GM06990 (cell line): Measurements from ENCODE around the gene KCNH3.
A peak's percentile ranks its signal among the peaks of the same experiment; 100 is the strongest.

ENCODE experiments used
- DNase-seq: peaks from one replicate; pipeline ENCODE4 v3.0.0-alpha.2; 2011; ENCODE audit not compliant: insufficient read length; ENCODE audit errors: extremely low read depth
- H3K27me3 ChIP-seq: replicated peaks from 2 replicates; pipeline ENCODE4 v1.6.0; 2011; ENCODE audit warnings: low read length; ENCODE audit not compliant: control insufficient read depth, insufficient read depth
- H3K36me3 ChIP-seq: 2 replicates; pipeline ENCODE4 v1.5.1; 2011; ENCODE audit warnings: low read length; ENCODE audit not compliant: control insufficient read depth, insufficient read depth
- H3K4me3 ChIP-seq: replicated peaks from 2 replicates; pipeline ENCODE4 v1.5.1; 2011; ENCODE audit warnings: low read depth, mild to moderate bottlenecking, control low read depth, low read length
- TF ChIP-seq, protein P1 (sequence below): IDR thresholded peaks from 2 replicates; pipeline ENCODE4 v1.5.1; 2011; ENCODE audit warnings: low read length, control low read depth, mild to moderate bottlenecking, inconsistent platforms; ENCODE audit not compliant: insufficient read depth, poor library complexity, severe bottlenecking

Gene KCNH3

DNA sequence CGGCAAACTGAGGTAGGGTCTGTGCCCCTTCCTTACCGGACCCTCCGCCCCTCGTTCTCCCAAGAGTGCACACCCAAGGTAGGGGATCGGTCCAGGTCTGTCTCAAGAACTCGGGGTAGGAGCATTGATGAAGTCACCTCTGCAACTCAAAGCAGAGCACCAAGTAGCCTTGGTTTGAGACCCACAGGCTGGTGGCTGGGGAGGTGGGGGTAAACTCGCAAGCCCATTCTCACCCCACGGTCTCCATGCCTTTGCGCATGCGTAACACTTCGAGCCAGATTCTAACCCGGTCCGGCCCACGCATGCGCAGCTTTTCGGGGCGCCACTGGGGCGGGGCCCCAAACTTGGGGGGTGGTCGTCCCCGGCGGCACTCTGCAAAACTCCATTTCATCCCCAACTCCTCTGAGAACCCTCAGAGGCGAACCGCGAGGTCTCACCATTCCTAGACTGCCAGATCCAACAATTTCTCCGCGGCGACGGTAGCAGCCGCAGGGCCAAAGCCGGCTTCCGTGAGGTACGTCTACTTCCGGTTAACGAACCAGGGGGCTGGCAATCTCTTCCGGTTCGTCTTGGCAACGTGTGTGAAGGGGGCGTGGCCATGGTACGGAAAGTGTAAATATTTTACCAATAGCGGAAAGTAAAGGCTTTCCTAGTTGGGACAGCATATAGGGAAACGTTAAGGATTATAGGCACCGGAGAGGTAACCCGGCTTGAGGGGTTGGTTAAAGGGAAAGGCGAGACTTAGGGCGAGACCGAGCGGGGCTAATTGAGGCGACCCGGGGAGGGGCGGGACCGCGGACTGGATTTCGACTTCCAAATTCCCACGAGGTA is 29.0 kb downstream of the KCNH3 start, which contains the start of gene MCRS1:
MCRS1 (minus strand) TSS at position 532 of the 831 bp plus-strand sequence. CDS start 1,411 bp downstream, outside the sequence.
- Histone ChIP-seq H3K36me3 (peaks cover 20% of the 10 kb centered on the region), H3K4me3 (peak within 1 kb of the TSS; percentile 95), H3K27me3 (no peaks in the 10 kb centered on the region)
- TF ChIP-seq, protein P1, sequence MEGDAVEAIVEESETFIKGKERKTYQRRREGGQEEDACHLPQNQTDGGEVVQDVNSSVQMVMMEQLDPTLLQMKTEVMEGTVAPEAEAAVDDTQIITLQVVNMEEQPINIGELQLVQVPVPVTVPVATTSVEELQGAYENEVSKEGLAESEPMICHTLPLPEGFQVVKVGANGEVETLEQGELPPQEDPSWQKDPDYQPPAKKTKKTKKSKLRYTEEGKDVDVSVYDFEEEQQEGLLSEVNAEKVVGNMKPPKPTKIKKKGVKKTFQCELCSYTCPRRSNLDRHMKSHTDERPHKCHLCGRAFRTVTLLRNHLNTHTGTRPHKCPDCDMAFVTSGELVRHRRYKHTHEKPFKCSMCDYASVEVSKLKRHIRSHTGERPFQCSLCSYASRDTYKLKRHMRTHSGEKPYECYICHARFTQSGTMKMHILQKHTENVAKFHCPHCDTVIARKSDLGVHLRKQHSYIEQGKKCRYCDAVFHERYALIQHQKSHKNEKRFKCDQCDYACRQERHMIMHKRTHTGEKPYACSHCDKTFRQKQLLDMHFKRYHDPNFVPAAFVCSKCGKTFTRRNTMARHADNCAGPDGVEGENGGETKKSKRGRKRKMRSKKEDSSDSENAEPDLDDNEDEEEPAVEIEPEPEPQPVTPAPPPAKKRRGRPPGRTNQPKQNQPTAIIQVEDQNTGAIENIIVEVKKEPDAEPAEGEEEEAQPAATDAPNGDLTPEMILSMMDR = no peak
- DNase-seq = peak; percentile 88

DNA sequence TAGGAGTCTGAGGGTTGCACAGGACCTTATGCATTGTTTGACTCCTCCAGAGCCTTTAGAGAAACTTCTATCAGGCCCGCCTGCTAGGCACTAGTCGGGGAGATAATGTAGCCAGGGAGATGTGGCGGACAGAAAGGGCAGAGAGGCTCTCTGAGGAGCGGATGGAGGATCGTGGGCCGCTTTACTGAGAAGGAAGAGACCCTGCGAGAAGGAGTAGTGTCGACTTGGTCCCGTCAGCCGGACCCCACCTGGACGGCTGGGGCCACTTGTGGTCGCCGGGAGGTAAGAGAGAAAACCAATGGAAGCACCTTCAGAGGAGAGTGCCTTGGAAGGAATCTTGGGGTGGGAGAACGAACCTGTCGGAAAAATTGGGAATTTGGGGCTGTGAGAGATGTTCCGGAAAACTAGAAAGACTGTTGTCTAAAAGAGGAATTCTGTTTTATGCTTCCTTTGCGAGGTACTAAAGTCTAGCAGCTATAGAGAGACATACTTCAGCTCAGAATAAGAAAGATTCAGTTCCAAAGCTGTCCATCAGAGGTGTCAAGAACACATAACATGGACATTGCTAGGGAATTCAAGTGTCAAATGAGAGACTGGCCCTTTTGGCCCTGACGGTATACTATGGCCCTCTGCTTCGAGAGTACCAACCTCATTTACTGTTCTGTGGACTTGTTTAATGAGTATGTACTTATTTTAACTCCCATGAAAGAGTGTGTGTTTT is 29.8 kb downstream of the KCNH3 start:
- TF ChIP-seq, protein P1 = no peak
- peak; percentile 39 for DNase-seq
- peak overlapping the region; percentile 95 for H3K4me3 ChIP-seq
- H3K27me3 ChIP-seq = no peaks in the 10 kb centered on the region
- H3K36me3 ChIP-seq = peaks cover 13% of the 10 kb centered on the region

DNA sequence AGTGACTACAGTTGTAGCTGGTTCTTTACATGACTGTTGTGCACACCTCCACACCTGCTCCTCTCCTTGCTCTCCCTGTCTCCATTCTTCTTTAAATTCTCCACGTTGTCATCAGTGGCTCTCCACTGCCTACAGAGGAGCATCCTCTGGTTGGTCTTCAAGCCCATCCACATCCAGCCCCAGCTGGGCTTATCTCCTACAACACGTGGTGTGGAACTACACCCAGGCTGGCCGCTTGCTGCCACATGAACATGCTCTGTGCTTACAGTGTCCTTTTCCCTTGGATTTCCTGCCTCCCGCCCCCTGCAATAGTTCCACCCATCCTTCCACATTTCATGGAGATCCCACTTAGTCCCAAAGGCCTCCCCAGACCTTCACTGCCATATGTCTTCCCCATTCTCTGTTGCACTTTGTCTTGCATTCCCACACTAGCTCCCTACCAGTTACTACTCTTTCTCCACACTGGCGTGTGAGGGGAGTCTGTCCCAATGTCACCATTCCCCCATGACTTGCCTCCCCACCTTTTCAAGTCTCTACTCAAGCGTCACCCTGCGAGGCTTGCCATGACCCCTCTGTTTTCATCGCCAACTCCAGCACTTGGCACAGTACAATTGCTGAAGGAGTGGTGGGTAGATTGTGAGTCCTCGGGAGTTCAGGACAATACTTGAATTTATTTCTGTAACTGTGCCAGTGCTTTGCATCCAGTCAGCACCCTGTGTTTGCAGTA is 38.9 kb downstream of the KCNH3 start:
- no peaks in the 10 kb centered on the region; the same call in none of the 2 replicates for H3K36me3 ChIP-seq
- TF ChIP-seq, protein P1 = no peak
- DNase-seq = no peak
- H3K4me3 ChIP-seq = no peak overlapping the region
- no peaks in the 10 kb centered on the region for H3K27me3 ChIP-seq

DNA sequence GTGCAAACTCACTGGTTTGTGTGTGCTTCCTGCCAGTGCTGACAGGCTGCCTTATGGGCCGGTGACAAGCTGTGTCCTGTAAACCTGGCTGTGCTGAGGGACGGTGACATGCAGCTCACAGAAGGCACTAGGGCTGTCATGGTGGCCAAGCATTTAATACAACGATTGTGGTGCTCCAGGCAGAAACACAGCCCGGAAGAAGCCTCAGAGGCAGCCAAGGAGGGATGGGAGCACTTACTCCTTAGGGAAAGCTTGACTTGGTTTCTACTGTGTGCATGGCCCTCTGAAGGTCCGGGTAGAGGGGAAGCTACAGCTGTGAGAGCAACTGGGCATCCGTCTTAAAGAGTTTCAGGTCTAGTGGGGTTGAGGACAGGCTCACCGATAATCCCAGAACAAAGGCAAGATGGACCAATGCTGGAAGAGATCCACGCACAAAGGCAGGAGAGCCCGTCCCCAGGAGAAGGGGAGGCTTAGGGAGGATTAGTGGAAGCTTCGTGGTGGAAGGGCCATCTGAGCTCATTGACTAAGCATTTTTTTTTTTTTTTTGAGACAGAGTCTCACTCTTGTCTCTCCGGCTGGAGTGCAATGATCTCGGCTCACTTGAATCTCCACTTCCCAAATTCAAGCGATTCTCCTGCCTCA is 39.8 kb downstream of the KCNH3 start:
- no peak for DNase-seq
- no peak overlapping the region for H3K4me3 ChIP-seq
- H3K27me3 ChIP-seq = no peaks in the 10 kb centered on the region
- TF ChIP-seq, protein P1 = no peak
- H3K36me3 ChIP-seq = no peaks in the 10 kb centered on the region; the same call in 1 of the 2 replicates

- Histone ChIP-seq H3K36me3 (peaks cover 2% of the 10 kb centered on the region), H3K27me3 (no peaks in the 10 kb centered on the region), H3K4me3 (no peak overlapping the region; the same call in 1 of the 2 replicates)
- TF ChIP-seq, protein P1 = peak; percentile 89
- DNase-seq = peak; percentile 34
These were observed 42.0 kb downstream of the KCNH3 start for GRCh38 chr12:49580572-49581535.
